ENCODE results near the gene SMAD5.

The SMAD5 gene

GRCh38 chr5:136132557-136133221 is at the start of gene SMAD5:
SMAD5 (plus strand) TSS chr5:136132845; CDS start chr5:136153761, 20,916 bp downstream.
- peak; percentile 92 for DNase-seq (ENCODE audit: low spot score)

GRCh38 chr5:136084698-136085097 is 47.9 kb upstream of the SMAD5 start:
- peak; percentile 92 for DNase-seq (ENCODE audit: low spot score)

- no peak for DNase-seq (ENCODE audit: low spot score)
Measured at GRCh38 chr5:136086783-136087566, 45.7 kb upstream of the SMAD5 start.

GRCh38 chr5:136087961-136088871 is 44.4 kb upstream of the SMAD5 start:
- no peak for DNase-seq (ENCODE audit: low spot score)

- no peak for DNase-seq (ENCODE audit: low spot score)
Measured at GRCh38 chr5:136089791-136090190, 42.9 kb upstream of the SMAD5 start.

GRCh38 chr5:136090319-136090718 is 42.3 kb upstream of the SMAD5 start:
- no peak for DNase-seq (ENCODE audit: low spot score)

GRCh38 chr5:136094189-136094912 is 38.3 kb upstream of the SMAD5 start:
- DNase-seq (ENCODE audit: low spot score) = peak; percentile 25

GRCh38 chr5:136094913-136095641 is 37.6 kb upstream of the SMAD5 start:
- no peak for DNase-seq (ENCODE audit: low spot score)

- DNase-seq (ENCODE audit: low spot score) = no peak
Measured at GRCh38 chr5:136098176-136098575, 34.5 kb upstream of the SMAD5 start.

GRCh38 chr5:136099870-136100269 is 32.8 kb upstream of the SMAD5 start:
- DNase-seq (ENCODE audit: low spot score) = no peak

GRCh38 chr5:136101884-136102283 is 30.8 kb upstream of the SMAD5 start:
- DNase-seq (ENCODE audit: low spot score) = no peak

GRCh38 chr5:136103118-136103517 is 29.5 kb upstream of the SMAD5 start:
- no peak for DNase-seq (ENCODE audit: low spot score)

- DNase-seq (ENCODE audit: low spot score) = no peak
Measured at GRCh38 chr5:136104306-136104965, 28.2 kb upstream of the SMAD5 start.

- no peak for DNase-seq (ENCODE audit: low spot score)
Measured at GRCh38 chr5:136106351-136107031, 26.2 kb upstream of the SMAD5 start.

- no peak for DNase-seq (ENCODE audit: low spot score)
Measured at GRCh38 chr5:136108180-136108611, 24.4 kb upstream of the SMAD5 start.

- DNase-seq (ENCODE audit: low spot score) = no peak
Measured at GRCh38 chr5:136108766-136109165, 23.9 kb upstream of the SMAD5 start.

GRCh38 chr5:136109453-136110135 is 23.1 kb upstream of the SMAD5 start:
- no peak for DNase-seq (ENCODE audit: low spot score)

- no peak for DNase-seq (ENCODE audit: low spot score)
Measured at GRCh38 chr5:136113606-136114005, 19.0 kb upstream of the SMAD5 start.

- no peak for DNase-seq (ENCODE audit: low spot score)
Measured at GRCh38 chr5:136114414-136115125, 18.1 kb upstream of the SMAD5 start.

All from cerebellar cortex (tissue), 1 donor.